Heart left ventricle (tissue), 16 donors: ENCODE results near the gene LRMDA. TPM values are rescaled to one million over a fixed set of nuclear protein-coding genes. Genes with fewer than 3 reads are reported as not detected.

Experiments
- ATAC-seq, 4 donors: fragments of 200-7000 bp; cut with Tn5 transposase; one replicate each; pipeline ENCODE4 v1.9.1; 2020 to 2022; ENCODE audit warnings: moderate library complexity in 4 of 4, mild to moderate bottlenecking in 3 of 4, moderate number of reproducible peaks in 1 of 4
- DNase-seq, 5 donors: peaks; one replicate each; pipeline ENCODE4 v3.0.0-alpha.2; 2020
- H3K27ac ChIP-seq, 12 donors: fragments of 200-600 bp; sonication (generic) in 4 of 12; one replicate each; pipeline versions ENCODE4 v1.5.0 to v1.8.0; 2016 to 2022; ENCODE audit warnings: mild to moderate bottlenecking in 2 of 12
- H3K27me3 ChIP-seq, 9 donors: fragments of 200-600 bp; sonication (generic) in 2 of 9; one replicate each; pipeline versions ENCODE4 v1.5.1 to v1.8.0; 2016 to 2022; ENCODE audit warnings: mild to moderate bottlenecking in 3 of 9
- H3K36me3 ChIP-seq, 9 donors: fragments of 200-600 bp; sonication (generic) in 2 of 9; one replicate each; pipeline versions ENCODE4 v1.5.0 to v1.8.0; 2018 to 2022; ENCODE audit warnings: mild to moderate bottlenecking in 2 of 9
- H3K4me1 ChIP-seq, 12 donors: fragments of 200-600 bp; sonication (generic) in 4 of 12; one replicate each; pipeline versions ENCODE4 v1.5.0 to v1.8.0; 2016 to 2022; ENCODE audit warnings: mild to moderate bottlenecking in 3 of 12
- H3K4me3 ChIP-seq, 12 donors: fragments of 200-600 bp; sonication (generic) in 4 of 12; one replicate each; pipeline versions ENCODE4 v1.5.0 to v1.8.0; 2017 to 2022; ENCODE audit warnings: mild to moderate bottlenecking in 9 of 12, moderate library complexity in 4 of 12
- H3K9me3 ChIP-seq, 12 donors: fragments of 200-600 bp; sonication (generic) in 4 of 12; one replicate each; pipeline versions ENCODE4 v1.5.0 to v1.8.0; 2016 to 2022; ENCODE audit warnings: mild to moderate bottlenecking in 1 of 12
- CTCF ChIP-seq, 12 donors: fragments of 200-600 bp; sonication (generic) in 4 of 12; IDR thresholded peaks; one replicate each; pipeline versions ENCODE4 v1.5.0 to v1.8.0; 2018 to 2022; ENCODE audit warnings: antibody characterized with exemption in 12 of 12, mild to moderate bottlenecking in 5 of 12
- POLR2A ChIP-seq, 2 donors: fragments of 450-650 bp; IDR thresholded peaks; one replicate each; pipeline ENCODE4 v1.6.1; 2017; ENCODE audit warnings: antibody characterized with exemption in 2 of 2, mild to moderate bottlenecking in 2 of 2, moderate library complexity in 2 of 2
- WGBS, 4 donors: extraction: QIAGEN DNeasy Blood & Tissue Kit in 2 of 4; methylation state at CpG; one replicate each; pipeline versions ENCODE4 v1.1.5 to v1.1.7; 2013 to 2018; 5-methylcytosine and 5-hydroxymethylcytosine counted together
- intact Hi-C, 10 donors: fragments of 100-400 bp; cut with DNase I; formaldehyde crosslinking; loops; one replicate each; pipeline versions ENCODE4 v1.11.1 to v1.14.2; 2022
- polyA plus RNA-seq, 2 donors: library from polyadenylated mRNA; stranded (reverse); fragments of 200-250 nt; gene quantifications; one replicate each; pipeline ENCODE4 v1.2.3, GENCODE V29; 2013
- total RNA-seq, 9 donors: library from RNA; depleted of rRNA in 2 of 9; stranded (reverse); fragments of >200 nt in 2 of 9; fragmentation: NEBNext Ultra II Directional in 3 of 9; extraction: Animal tissue kit (Norgen Biotek cat#: 25700) in 3 of 9; gene quantifications; one replicate each; pipeline versions ENCODE4 v1.1.0 to v1.2.4, GENCODE V29; 2016 to 2023
- donor health status: ischemic (EF 13 %, LVEDD 7.1; RV severe dilation, severe dysfunction).
- donor health status: healthy with polysubstance abuse.
- donor health status: DM: no; HTN: yes; CAD: no.
- donor health status: DM: no; HTN: no; CAD: no.
- donor health status: ischemic (EF 25% LVEDD 6.9; RV normal size, moderate dysfunction).
- donor health status: ischemic (EF 25% LVEDD 5.7; RV mildly dilated, moderate dysfunction).
- donor health status: healthy.
- donor health status: DM: yes; HTN: yes; CAD: no.
- donor health status: ischemic (EF 35%, LVEDD 5.7; RV mildly dilated, moderate dysfunction).
- donor health status: nonischemic (EF 11% LVEDD 7.7; RV severe dilation, severe dysfunction).
- donor health status: DM: yes; HTN: yes; CAD: no.
- donor health status: PGD.
- donor health status: ischemic (EF 29% LVEDD 5.4; RV normal size, mild dysfunction).
- donor health status: nonischemic (EF 23%, LVEDD 6.1; RV moderate dilation, normal function).

LRMDA gene
- total and polyA plus RNA-seq, 11 donors = 2.4 to 34.4 (median 14.9) TPM

DNA sequence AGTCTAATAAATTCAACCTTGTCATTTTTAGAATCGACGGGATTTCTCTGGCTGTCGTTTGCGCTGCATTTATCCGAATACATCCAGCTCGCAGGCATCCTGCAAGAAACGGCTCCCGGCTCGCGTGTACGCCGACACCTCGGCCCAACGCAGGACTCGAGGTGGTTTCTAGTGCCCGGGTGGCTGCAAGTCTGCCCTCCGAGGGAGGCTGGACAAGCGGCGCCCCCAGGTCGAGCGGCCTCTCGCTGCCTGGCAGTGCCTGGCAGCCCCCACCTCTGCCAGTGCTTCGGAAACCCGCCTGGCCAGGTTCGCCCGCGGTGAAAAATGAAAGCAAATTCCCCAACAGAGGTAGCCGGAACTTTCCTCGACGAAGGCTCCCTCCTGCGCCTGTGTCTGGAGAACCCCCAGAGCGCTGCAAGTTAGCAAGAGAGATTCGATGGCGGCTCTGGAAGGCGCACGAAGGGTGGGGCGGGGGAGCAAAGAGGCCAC is 24.2 kb upstream of the LRMDA start:
- intact Hi-C loops = loop anchor here in 8 of 10 donors (5.0 to 10.0 kb wide), 14 partner anchors 138 to 1598 kb away; no protein-coding TSS in a partner anchor
- 54 to 75% (median 68%) methylated on average over 34 to 37 of the region's 37 CpGs for WGBS, 4 donors
- TF ChIP-seq CTCF (IDR thresholded peaks at IDR 0.05) = no peak
- no peak for TF ChIP-seq POLR2A (IDR thresholded peaks at IDR 0.05)
- H3K27ac ChIP-seq = peak overlapping the region in 11 of 12 donors; percentile 85 to 98 (median 93)
- H3K4me1 ChIP-seq = peaks cover 0 to 50% (median 29%) of the 10 kb centered on the region in 12 donors
- ATAC-seq (no peak), DNase-seq (peak in 1 of 5 donors; percentile 24)
- H3K9me3 ChIP-seq = no peaks in the 10 kb centered on the region
- H3K4me3 ChIP-seq = peak overlapping the region in 10 of 12 donors; percentile 76 to 98 (median 86)
- peaks cover 0 to 36% (median 0%) of the 10 kb centered on the region in 9 donors for H3K27me3 ChIP-seq
- H3K36me3 ChIP-seq = no peaks in the 10 kb centered on the region

- Histone ChIP-seq H3K4me3 (peak overlapping the region; percentile 75 to 98 (median 86)), H3K27ac (peak overlapping the region; percentile 81 to 98 (median 92)), H3K4me1 (peaks cover 0 to 50% (median 29%) of the 10 kb centered on the region in 12 donors), H3K36me3 (no peaks in the 10 kb centered on the region), H3K9me3 (no peaks in the 10 kb centered on the region), H3K27me3 (peaks cover 0 to 36% (median 0%) of the 10 kb centered on the region in 9 donors)
- ATAC-seq (peak in 3 of 4 donors; percentile 30 to 41 (median 31)), DNase-seq (peak; percentile 53 to 81 (median 56))
- peak in 5 of 12 donors; percentile 6 to 28 (median 16) for TF ChIP-seq CTCF (IDR thresholded peaks at IDR 0.05)
- no peak for TF ChIP-seq POLR2A (IDR thresholded peaks at IDR 0.05)
- 4 to 16% (median 11%) methylated on average over 26 to 68 of the region's 68 CpGs for WGBS, 4 donors
- intact Hi-C loops = loop anchor here in 9 of 10 donors (2.0 to 10.0 kb wide), 15 partner anchors 23 to 1597 kb away; partner anchors contain the start of gene LRMDA (in 2 of the 9)
Measured at GRCh38 chr10:75407713-75408508, 23.5 kb upstream of the LRMDA start.

GRCh38 chr10:75408509-75408875 is 22.9 kb upstream of the LRMDA start:
- intact Hi-C loops = loop anchor here in 9 of 10 donors (2.0 to 10.0 kb wide), 15 partner anchors 22 to 1596 kb away; partner anchors contain the start of gene LRMDA (in 2 of the 9)
- Histone ChIP-seq H3K27ac (peak overlapping the region; percentile 81 to 98 (median 92)), H3K4me1 (peaks cover 0 to 47% (median 29%) of the 10 kb centered on the region in 12 donors), H3K9me3 (no peaks in the 10 kb centered on the region), H3K4me3 (peak overlapping the region; percentile 75 to 98 (median 86)), H3K36me3 (no peaks in the 10 kb centered on the region), H3K27me3 (peaks cover 0 to 31% (median 0%) of the 10 kb centered on the region in 9 donors)
- 0 to 2% (median 2%) methylated on average over 27 of the region's 27 CpGs for WGBS, 4 donors
- ATAC-seq (peak in 2 of 4 donors; percentile 12 to 24), DNase-seq (peak in 2 of 5 donors; percentile 36 to 44)
- no peak for TF ChIP-seq POLR2A (IDR thresholded peaks at IDR 0.05)
- TF ChIP-seq CTCF (IDR thresholded peaks at IDR 0.05) = peak in 1 of 12 donors; percentile 5
